Endothelial cell of umbilical vein (primary cell): Measurements from ENCODE around the gene NDUFAB1.

Experiments used
- POLR2AphosphoS5 ChIP-seq: IDR thresholded peaks from 2 replicates; pipeline ENCODE4 v1.6.1; 2012; ENCODE audit warnings: low read depth, mild to moderate bottlenecking, control low read depth, low read length, moderate library complexity; ENCODE audit not compliant: insufficient read depth
- TF ChIP-seq, protein P1 (sequence below), 2 donors: IDR thresholded peaks; 1 replicate in 1 of 2; 2 replicates in 1 of 2; pipeline ENCODE4 v1.5.1; 2011; ENCODE audit warnings: low read length in 2 of 2, mild to moderate bottlenecking in 2 of 2, moderate library complexity in 2 of 2, control low read depth in 1 of 2, inconsistent platforms in 1 of 2, low read depth in 1 of 2; ENCODE audit not compliant: insufficient read depth in 1 of 2; ENCODE audit errors: extremely low read depth in 1 of 2

DNA sequence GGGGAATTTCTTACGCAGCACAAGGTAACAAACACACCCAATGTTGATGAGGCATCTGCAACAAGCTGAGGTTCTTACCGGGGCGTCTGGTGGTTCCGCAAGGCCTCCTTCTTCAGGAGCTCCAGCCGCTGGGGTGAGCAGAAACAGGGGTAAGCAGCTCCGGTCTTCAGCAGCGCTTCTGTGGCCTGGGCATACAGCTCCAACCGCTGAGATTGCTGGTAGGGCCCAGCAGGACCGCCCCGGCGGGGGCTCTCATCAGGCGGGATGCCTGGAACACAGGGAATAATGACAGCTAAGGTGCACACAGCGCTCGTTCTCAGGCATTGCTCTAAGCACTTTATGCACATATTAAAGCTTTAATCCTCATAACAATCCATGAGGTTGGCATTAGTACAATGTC, 51.7 kb downstream of the NDUFAB1 start:
- TF ChIP-seq, protein P1, sequence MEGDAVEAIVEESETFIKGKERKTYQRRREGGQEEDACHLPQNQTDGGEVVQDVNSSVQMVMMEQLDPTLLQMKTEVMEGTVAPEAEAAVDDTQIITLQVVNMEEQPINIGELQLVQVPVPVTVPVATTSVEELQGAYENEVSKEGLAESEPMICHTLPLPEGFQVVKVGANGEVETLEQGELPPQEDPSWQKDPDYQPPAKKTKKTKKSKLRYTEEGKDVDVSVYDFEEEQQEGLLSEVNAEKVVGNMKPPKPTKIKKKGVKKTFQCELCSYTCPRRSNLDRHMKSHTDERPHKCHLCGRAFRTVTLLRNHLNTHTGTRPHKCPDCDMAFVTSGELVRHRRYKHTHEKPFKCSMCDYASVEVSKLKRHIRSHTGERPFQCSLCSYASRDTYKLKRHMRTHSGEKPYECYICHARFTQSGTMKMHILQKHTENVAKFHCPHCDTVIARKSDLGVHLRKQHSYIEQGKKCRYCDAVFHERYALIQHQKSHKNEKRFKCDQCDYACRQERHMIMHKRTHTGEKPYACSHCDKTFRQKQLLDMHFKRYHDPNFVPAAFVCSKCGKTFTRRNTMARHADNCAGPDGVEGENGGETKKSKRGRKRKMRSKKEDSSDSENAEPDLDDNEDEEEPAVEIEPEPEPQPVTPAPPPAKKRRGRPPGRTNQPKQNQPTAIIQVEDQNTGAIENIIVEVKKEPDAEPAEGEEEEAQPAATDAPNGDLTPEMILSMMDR (IDR thresholded peaks at IDR 0.05; ENCODE audit: extremely low read depth in 1 of 2, insufficient read depth in 1 of 2, low read depth in 1 of 2, low read length in 2 of 2): no peak
- no peak for TF ChIP-seq POLR2AphosphoS5
